Measurements from ENCODE around the gene REPIN1.

REPIN1 gene

DNA sequence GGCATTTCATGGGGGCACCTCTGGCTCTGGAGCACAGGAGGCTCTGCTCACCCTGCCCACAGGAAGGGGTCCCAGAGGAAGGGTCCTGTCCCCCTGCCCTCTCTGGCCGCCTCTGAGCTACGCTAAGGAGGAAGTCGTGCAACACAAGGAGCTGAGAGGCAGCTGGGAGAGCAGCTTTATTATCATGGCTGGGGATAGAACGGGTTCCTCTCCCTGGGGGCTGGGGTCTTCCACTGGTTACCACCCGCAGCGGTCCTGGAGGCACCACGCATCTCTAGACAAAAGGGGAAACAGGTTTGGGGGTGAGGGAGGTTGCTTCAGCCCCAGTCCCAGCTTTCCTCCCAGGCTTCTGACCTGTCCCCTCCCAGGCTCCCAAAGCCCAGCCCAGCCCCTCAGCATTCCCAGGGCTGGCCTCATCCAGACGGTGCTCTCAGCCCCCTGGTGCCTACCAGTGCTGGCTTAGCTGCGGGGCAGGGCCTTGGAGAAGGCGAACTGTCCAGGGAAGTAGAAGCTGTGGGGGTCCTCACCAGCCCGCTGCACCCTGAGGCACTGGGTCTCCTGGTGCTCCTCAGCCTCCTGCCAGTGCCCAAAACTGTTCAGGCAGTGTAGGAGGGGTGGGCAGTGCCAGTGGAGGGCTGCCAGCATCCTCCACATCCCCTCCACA, 30.3 kb upstream of the REPIN1 start:
- H4K8ac ChIP-seq (ENCODE audit: low read depth, low read length) = no peak overlapping the region
- H4K91ac ChIP-seq (ENCODE audit: low read depth, low read length) = no peak overlapping the region
- H2BK12ac ChIP-seq (ENCODE audit: low read length) = no peak overlapping the region
- H3K14ac ChIP-seq (ENCODE audit: low read length) = no peak overlapping the region
- H3K18ac ChIP-seq (ENCODE audit: low read length) = no peak overlapping the region
- H3K4ac ChIP-seq (ENCODE audit: low read depth, low read length) = no peak overlapping the region
- peaks cover 7% of the 10 kb centered on the region for H3K79me2 ChIP-seq (ENCODE audit: control insufficient read depth, insufficient read depth, low read length, poor library complexity)
- H3K27ac ChIP-seq (ENCODE audit: low read depth, low read length) = no peak overlapping the region
- H3K9ac ChIP-seq (ENCODE audit: low read length) = no peak overlapping the region
- H3K27me3 ChIP-seq (ENCODE audit: insufficient read depth, low read length) = no peaks in the 10 kb centered on the region
- H2BK120ac ChIP-seq (ENCODE audit: insufficient read depth, low read length, poor library complexity) = no peak overlapping the region
- H3K4me1 ChIP-seq (ENCODE audit: control insufficient read depth in 1 of 2, insufficient read depth in 2 of 2, low read length in 2 of 2) = peaks cover 14 to 17% of the 10 kb centered on the region in 2 experiments
- no peak overlapping the region for H2AFZ ChIP-seq (ENCODE audit: insufficient read depth, low read length, poor library complexity)
- DNase-seq = no peak
- H3K4me3 ChIP-seq (ENCODE audit: low read depth, low read length) = no peak overlapping the region
- no peaks in the 10 kb centered on the region for H3K9me3 ChIP-seq (ENCODE audit: insufficient read depth, low read depth, low read length)
- no peak overlapping the region for H3K23ac ChIP-seq (ENCODE audit: low read length)
- H3K4me2 ChIP-seq (ENCODE audit: low read length) = no peak overlapping the region
- WGBS (ENCODE audit: extremely low coverage, insufficient coverage, insufficient read length) = no CpG with 5 or more reads among the region's 11 CpGs
- H2BK5ac ChIP-seq (ENCODE audit: low read depth, low read length, poor library complexity) = no peak overlapping the region
- H3K36me3 ChIP-seq (ENCODE audit: control insufficient read depth in 1 of 2, insufficient read depth in 2 of 2, low read length in 2 of 2) = peaks cover 3 to 17% of the 10 kb centered on the region in 2 experiments
- no peak overlapping the region for H2AK5ac ChIP-seq (ENCODE audit: low read length)
- H4K12ac ChIP-seq (ENCODE audit: low read depth, low read length) = no peak overlapping the region
- peaks cover 10% of the 10 kb centered on the region for H3K79me1 ChIP-seq (ENCODE audit: low read length)

- Histone ChIP-seq H3K9ac (ENCODE audit: low read length) (no peak overlapping the region), H2BK120ac (ENCODE audit: insufficient read depth, low read length, poor library complexity) (no peak overlapping the region), H2BK12ac (ENCODE audit: low read length) (no peak overlapping the region), H2BK5ac (ENCODE audit: low read depth, low read length, poor library complexity) (no peak overlapping the region), H3K4me3 (ENCODE audit: low read depth, low read length) (peak overlapping the region; percentile 6), H3K79me1 (ENCODE audit: low read length) (peaks cover 10% of the 10 kb centered on the region), H3K4me2 (ENCODE audit: low read length) (peak overlapping the region; percentile 78), H3K14ac (ENCODE audit: low read length) (no peak overlapping the region), H2AFZ (ENCODE audit: insufficient read depth, low read length, poor library complexity) (no peak overlapping the region), H3K23ac (ENCODE audit: low read length) (no peak overlapping the region), H4K12ac (ENCODE audit: low read depth, low read length) (no peak overlapping the region), H3K4me1 (ENCODE audit: control insufficient read depth in 1 of 2, insufficient read depth in 2 of 2, low read length in 2 of 2) (peaks cover 14 to 17% of the 10 kb centered on the region in 2 experiments), H3K18ac (ENCODE audit: low read length) (no peak overlapping the region), H4K8ac (ENCODE audit: low read depth, low read length) (no peak overlapping the region), H4K91ac (ENCODE audit: low read depth, low read length) (no peak overlapping the region), H3K9me3 (ENCODE audit: insufficient read depth, low read depth, low read length) (peaks cover 4% of the 10 kb centered on the region), H3K36me3 (ENCODE audit: control insufficient read depth in 1 of 2, insufficient read depth in 2 of 2, low read length in 2 of 2) (peaks cover 3 to 13% of the 10 kb centered on the region in 2 experiments), H3K79me2 (ENCODE audit: control insufficient read depth, insufficient read depth, low read length, poor library complexity) (peaks cover 7% of the 10 kb centered on the region), H3K27me3 (ENCODE audit: insufficient read depth, low read length) (no peaks in the 10 kb centered on the region), H2AK5ac (ENCODE audit: low read length) (no peak overlapping the region), H3K27ac (ENCODE audit: low read depth, low read length) (no peak overlapping the region), H3K4ac (ENCODE audit: low read depth, low read length) (no peak overlapping the region)
- WGBS (ENCODE audit: extremely low coverage, insufficient coverage, insufficient read length) = no CpG with 5 or more reads among the region's 9 CpGs
- DNase-seq = no peak
These were observed 29.2 kb upstream of the REPIN1 start for GRCh38 chr7:150339409-150339809.

DNA sequence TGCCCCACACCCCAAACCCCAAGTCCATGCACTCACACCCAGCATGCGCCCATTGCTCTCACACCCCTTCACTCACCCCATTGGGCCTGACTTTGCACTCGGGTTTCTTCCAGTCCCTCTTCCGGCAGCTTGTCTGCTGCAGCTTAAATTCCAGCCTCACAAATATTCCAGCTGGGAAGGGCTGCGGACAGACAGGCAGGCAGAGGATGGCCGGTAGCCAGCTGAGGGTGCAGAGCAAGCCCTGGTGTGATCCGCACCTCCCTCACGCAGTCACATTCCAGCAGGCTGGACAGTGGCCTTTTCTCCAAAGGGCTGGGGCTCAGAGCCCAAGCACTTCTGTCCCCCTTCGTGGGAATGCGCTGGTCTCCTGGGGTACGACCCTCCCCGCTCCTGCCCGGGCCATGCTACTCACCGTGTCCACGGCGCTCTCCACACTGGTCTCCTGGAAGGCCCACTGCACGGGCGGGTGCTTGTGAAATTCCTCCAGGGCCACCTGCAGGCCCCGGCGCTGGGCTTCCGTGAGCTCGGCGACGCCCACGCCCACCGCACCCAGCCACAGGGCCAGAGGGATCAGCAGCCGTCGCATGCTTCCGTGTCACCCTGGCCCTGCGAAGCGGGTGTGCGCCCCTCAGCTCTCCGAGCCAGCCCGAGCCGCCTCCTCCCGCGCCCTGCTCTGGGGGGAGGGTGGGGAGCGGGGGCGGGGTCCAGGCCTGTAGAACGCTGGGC, 28.4 kb upstream of the REPIN1 start:
- WGBS (ENCODE audit: extremely low coverage, insufficient coverage, insufficient read length) = no CpG with 5 or more reads among the region's 39 CpGs

DNA sequence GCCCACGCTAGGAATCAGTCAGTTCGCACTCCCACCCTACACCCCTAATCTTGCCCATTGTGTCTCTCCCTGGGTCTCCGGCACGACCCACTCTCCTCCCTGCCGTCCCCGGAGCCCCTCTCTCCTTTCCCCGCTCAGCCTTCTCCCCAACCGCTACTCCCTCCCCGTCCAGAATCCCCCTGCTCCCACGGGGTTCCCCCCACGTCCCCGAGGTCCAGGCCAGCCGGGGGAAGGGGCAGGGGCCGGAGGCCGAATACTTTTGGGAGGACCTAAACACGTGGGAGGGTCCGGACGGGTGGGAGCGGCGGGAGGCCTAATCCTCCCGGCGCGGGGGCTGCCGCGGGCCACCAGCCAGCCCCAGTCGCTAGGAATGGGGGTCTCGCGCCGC, 27.8 kb upstream of the REPIN1 start:
- H4K12ac ChIP-seq (ENCODE audit: low read depth, low read length) = peak overlapping the region; percentile 49
- no peaks in the 10 kb centered on the region for H3K27me3 ChIP-seq (ENCODE audit: insufficient read depth, low read length)
- peak overlapping the region; percentile 82 for H3K14ac ChIP-seq (ENCODE audit: low read length)
- DNase-seq = no peak
- H4K91ac ChIP-seq (ENCODE audit: low read depth, low read length) = peak overlapping the region; percentile 84
- no CpG with 5 or more reads among the region's 29 CpGs for WGBS (ENCODE audit: extremely low coverage, insufficient coverage, insufficient read length)
- peaks cover 7% of the 10 kb centered on the region for H3K79me2 ChIP-seq (ENCODE audit: control insufficient read depth, insufficient read depth, low read length, poor library complexity)
- H3K27ac ChIP-seq (ENCODE audit: low read depth, low read length) = no peak overlapping the region
- H2AK5ac ChIP-seq (ENCODE audit: low read length) = peak overlapping the region; percentile 49
- H3K4me1 ChIP-seq (ENCODE audit: control insufficient read depth in 1 of 2, insufficient read depth in 2 of 2, low read length in 2 of 2) = peaks cover 14 to 17% of the 10 kb centered on the region in 2 experiments
- H3K4me3 ChIP-seq (ENCODE audit: low read depth, low read length) = peak overlapping the region; percentile 68
- peak overlapping the region; percentile 80 for H3K4ac ChIP-seq (ENCODE audit: low read depth, low read length)
- H3K9me3 ChIP-seq (ENCODE audit: insufficient read depth, low read depth, low read length) = peaks cover 4% of the 10 kb centered on the region
- H3K18ac ChIP-seq (ENCODE audit: low read length) = peak overlapping the region; percentile 85
- peak overlapping the region; percentile 36 for H2BK5ac ChIP-seq (ENCODE audit: low read depth, low read length, poor library complexity)
- peak overlapping the region; percentile 26 for H2BK12ac ChIP-seq (ENCODE audit: low read length)
- H4K8ac ChIP-seq (ENCODE audit: low read depth, low read length) = peak overlapping the region; percentile 65
- H3K36me3 ChIP-seq (ENCODE audit: control insufficient read depth in 1 of 2, insufficient read depth in 2 of 2, low read length in 2 of 2) = peaks cover 3 to 13% of the 10 kb centered on the region in 2 experiments
- peak overlapping the region; percentile 43 for H2AFZ ChIP-seq (ENCODE audit: insufficient read depth, low read length, poor library complexity)
- H3K4me2 ChIP-seq (ENCODE audit: low read length) = peak overlapping the region; percentile 78
- peak overlapping the region; percentile 48 for H2BK120ac ChIP-seq (ENCODE audit: insufficient read depth, low read length, poor library complexity)
- peaks cover 10% of the 10 kb centered on the region for H3K79me1 ChIP-seq (ENCODE audit: low read length)
- peak overlapping the region; percentile 62 for H3K9ac ChIP-seq (ENCODE audit: low read length)
- H3K23ac ChIP-seq (ENCODE audit: low read length) = no peak overlapping the region

More for the DNA sequence above, 28.4 kb upstream of the REPIN1 start:
- Histone ChIP-seq H3K23ac (ENCODE audit: low read length) (no peak overlapping the region), H3K27ac (ENCODE audit: low read depth, low read length) (peak overlapping the region; percentile 1), H3K9ac (ENCODE audit: low read length) (no peak overlapping the region), H2BK120ac (ENCODE audit: insufficient read depth, low read length, poor library complexity) (no peak overlapping the region), H3K79me2 (ENCODE audit: control insufficient read depth, insufficient read depth, low read length, poor library complexity) (peaks cover 7% of the 10 kb centered on the region), H3K4me1 (ENCODE audit: control insufficient read depth in 1 of 2, insufficient read depth in 2 of 2, low read length in 2 of 2) (peaks cover 14 to 17% of the 10 kb centered on the region in 2 experiments), H3K27me3 (ENCODE audit: insufficient read depth, low read length) (no peaks in the 10 kb centered on the region), H4K8ac (ENCODE audit: low read depth, low read length) (no peak overlapping the region), H3K18ac (ENCODE audit: low read length) (peak overlapping the region; percentile 5), H3K79me1 (ENCODE audit: low read length) (peaks cover 10% of the 10 kb centered on the region), H3K4me2 (ENCODE audit: low read length) (peak overlapping the region; percentile 78), H2AFZ (ENCODE audit: insufficient read depth, low read length, poor library complexity) (no peak overlapping the region), H3K36me3 (ENCODE audit: control insufficient read depth in 1 of 2, insufficient read depth in 2 of 2, low read length in 2 of 2) (peaks cover 3 to 13% of the 10 kb centered on the region in 2 experiments), H4K91ac (ENCODE audit: low read depth, low read length) (peak overlapping the region; percentile 22), H3K14ac (ENCODE audit: low read length) (peak overlapping the region; percentile 22), H3K9me3 (ENCODE audit: insufficient read depth, low read depth, low read length) (peaks cover 4% of the 10 kb centered on the region), H3K4ac (ENCODE audit: low read depth, low read length) (no peak overlapping the region), H4K12ac (ENCODE audit: low read depth, low read length) (no peak overlapping the region), H3K4me3 (ENCODE audit: low read depth, low read length) (peak overlapping the region; percentile 62), H2BK5ac (ENCODE audit: low read depth, low read length, poor library complexity) (no peak overlapping the region), H2AK5ac (ENCODE audit: low read length) (no peak overlapping the region), H2BK12ac (ENCODE audit: low read length) (no peak overlapping the region)
- DNase-seq = peak in 1 of 2 donors; percentile 47
